HepG2 (cell line): Measurements from ENCODE around the gene CCL22. TPM values are rescaled to one million over a fixed set of nuclear protein-coding genes. Genes with fewer than 3 reads are reported as not detected.

ENCODE experiments used
- ATAC-seq: fragments of 200-7000 bp; cut with Tn5 transposase; 3 replicates; pipeline ENCODE4 v1.9.1; 2020; ENCODE audit warnings: mild to moderate bottlenecking, moderate library complexity
- BruUV-seq: library from RNA; stranded (reverse); fragments of 400-500 nt; replicated peaks from 2 replicates; lab custom pipeline; 2021; lab: Mats Ljungman, UMichigan
- CTCF ChIA-PET: fragments of 300-600 bp; formaldehyde crosslinking; extraction: SDS; loops from one replicate; lab custom pipeline; 2021; ENCODE audit warnings: low total read pairs, inconsistent platforms, low intra/inter-chr PET ratio; lab: Yijun Ruan, JAX
- POLR2A ChIA-PET: fragments of 350-600 bp; sonication (Branson Sonifier 250); formaldehyde crosslinking; loops from one replicate; lab custom pipeline; 2020; ENCODE audit warnings: antibody characterized with exemption, inconsistent platforms; lab: Yijun Ruan, JAX
- DNase-seq: peaks from one replicate; pipeline ENCODE4 v3.0.0-alpha.2; 2015; ENCODE audit warnings: low spot score
- FAIRE-seq: peaks from 3 replicates; lab custom pipeline; 2011; peaks lifted over from hg19 to GRCh38; lab: Jason Lieb, UNC
- H2AFZ ChIP-seq: one replicate; pipeline ENCODE4 v1.6.1; 2011; ENCODE audit warnings: low read length, inconsistent platforms
- H3K27ac ChIP-seq: fragments of 300-600 bp; 3 replicates; pipeline ENCODE4 v1.8.0; 2011; ENCODE audit warnings: mixed run types, mild to moderate bottlenecking, mixed read lengths, low read length, inconsistent platforms; ENCODE audit not compliant: insufficient read depth; ENCODE audit errors: extremely low read length
- H3K27me3 ChIP-seq, 2 experiments: fragments of 200-600 bp in 1 of 2; 2 replicates in 1 of 2; 3 replicates in 1 of 2; pipeline versions ENCODE4 v1.6.0 to v1.8.0; 2011; ENCODE audit warnings: low read length in 2 of 2, mild to moderate bottlenecking in 2 of 2, moderate library complexity in 2 of 2, inconsistent platforms in 1 of 2; ENCODE audit not compliant: insufficient read depth in 2 of 2, control insufficient read depth in 1 of 2
- H3K36me3 ChIP-seq, 2 experiments: fragments of 200-600 bp in 1 of 2; replicated peaks in 1 of 2; 2 replicates in 1 of 2; 3 replicates in 1 of 2; pipeline versions ENCODE4 v1.5.1 to v1.8.0; 2011; ENCODE audit warnings: low read length in 2 of 2, inconsistent platforms in 1 of 2; ENCODE audit not compliant: insufficient read depth in 2 of 2, control insufficient read depth in 1 of 2
- H3K4me1 ChIP-seq: 2 replicates; pipeline ENCODE4 v1.5.1; 2012; ENCODE audit warnings: low read length, inconsistent platforms; ENCODE audit not compliant: insufficient read depth
- H3K4me2 ChIP-seq: 2 replicates; pipeline ENCODE4 v1.6.0; 2011; ENCODE audit warnings: low read depth, low read length, inconsistent platforms
- H3K4me3 ChIP-seq, 3 experiments: fragments of 200-600 bp in 1 of 3; sonication (generic), shearing (Covaris generic) in 1 of 3; replicated peaks in 1 of 3; 2 replicates each; pipeline ENCODE4 v1.5.1; 2011 to 2016; ENCODE audit warnings: low read length in 3 of 3, inconsistent platforms in 2 of 3, low read depth in 2 of 3, mild to moderate bottlenecking in 2 of 3, control low read depth in 1 of 3, mixed read lengths in 1 of 3; ENCODE audit not compliant: insufficient read depth in 1 of 3
- H3K79me2 ChIP-seq: one replicate; pipeline ENCODE4 v1.6.1; 2011; ENCODE audit warnings: low read length, inconsistent platforms; ENCODE audit not compliant: insufficient read depth
- H3K9ac ChIP-seq: 2 replicates; pipeline ENCODE4 v1.6.0; 2011; ENCODE audit warnings: mild to moderate bottlenecking, low read depth, low read length, inconsistent platforms; ENCODE audit not compliant: insufficient read depth
- H3K9me3 ChIP-seq: 2 replicates; pipeline ENCODE4 v1.5.1; 2012; ENCODE audit warnings: mild to moderate bottlenecking, low read length
- H4K20me1 ChIP-seq: 2 replicates; pipeline ENCODE4 v1.6.0; 2011; ENCODE audit warnings: inconsistent platforms, mild to moderate bottlenecking, low read length, moderate library complexity; ENCODE audit not compliant: insufficient read depth
- CENPX ChIP-seq: sonication (generic); formaldehyde crosslinking; IDR thresholded peaks from 2 replicates; pipeline ENCODE4 v1.9.0; 2021; ENCODE audit warnings: mild to moderate bottlenecking, missing genetic modification reagents, moderate library complexity
- ELF4 ChIP-seq: sonication (generic); formaldehyde crosslinking; IDR thresholded peaks from 2 replicates; pipeline ENCODE4 v1.5.0; 2020; ENCODE audit warnings: missing genetic modification reagents, mild to moderate bottlenecking, moderate library complexity, borderline replicate concordance
- FLYWCH1 ChIP-seq: sonication (generic); formaldehyde crosslinking; IDR thresholded peaks from 2 replicates; pipeline ENCODE4 v1.8.1; 2023; ENCODE audit warnings: mild to moderate bottlenecking, missing genetic modification reagents
- GATAD1 ChIP-seq: IDR thresholded peaks from 2 replicates; pipeline ENCODE4 v1.6.1; 2016; ENCODE audit warnings: missing genetic modification reagents, missing compliant biosample characterization
- MED1 ChIP-seq: sonication (generic); formaldehyde crosslinking; IDR thresholded peaks from 2 replicates; pipeline ENCODE4 v1.4.0; 2020; ENCODE audit warnings: missing genetic modification reagents
- MYNN ChIP-seq: sonication (generic); formaldehyde crosslinking; IDR thresholded peaks from 2 replicates; pipeline ENCODE4 v1.4.0; 2020; ENCODE audit warnings: mild to moderate bottlenecking, low read depth, missing genetic modification reagents
- NFKB2 ChIP-seq: sonication (generic); formaldehyde crosslinking; IDR thresholded peaks from 2 replicates; pipeline ENCODE4 v1.4.0; 2020; ENCODE audit warnings: missing genetic modification reagents, borderline replicate concordance
- NFKBIZ ChIP-seq: IDR thresholded peaks from 2 replicates; pipeline ENCODE4 v1.6.1; 2018; ENCODE audit warnings: missing genetic modification reagents, missing compliant biosample characterization
- SIN3B ChIP-seq: fragments of 150-350 bp; IDR thresholded peaks from 2 replicates; pipeline ENCODE4 v1.6.1; 2014; ENCODE audit warnings: low read length
- SPEN ChIP-seq: sonication (generic); formaldehyde crosslinking; IDR thresholded peaks from 2 replicates; pipeline ENCODE4 v1.5.1; 2020; ENCODE audit warnings: low read depth, mild to moderate bottlenecking, missing genetic modification reagents
- U2AF1 ChIP-seq: fragments of 200-400 bp; formaldehyde crosslinking; optimal IDR thresholded peaks from 2 replicates; pipeline ENCODE3; 2017; ENCODE audit warnings: mild to moderate bottlenecking, low read depth, low read length
- U2AF2 ChIP-seq: fragments of 200-400 bp; formaldehyde crosslinking; IDR thresholded peaks from 2 replicates; pipeline ENCODE4 v1.6.1; 2017; ENCODE audit warnings: low read depth, mild to moderate bottlenecking, low read length
- ZNF556 ChIP-seq: sonication (generic); formaldehyde crosslinking; IDR thresholded peaks from 2 replicates; pipeline ENCODE4 v1.4.0; 2020; ENCODE audit warnings: mild to moderate bottlenecking, missing genetic modification reagents, borderline replicate concordance
- ZZZ3 ChIP-seq: sonication (generic); formaldehyde crosslinking; IDR thresholded peaks from 2 replicates; pipeline ENCODE4 v1.4.0; 2020; ENCODE audit warnings: missing genetic modification reagents, mild to moderate bottlenecking, borderline replicate concordance
- WGBS: methylation state at CpG from one replicate; pipeline ENCODE4 v1.1.6; 2017; ENCODE audit warnings: low lambda C conversion rate; 5-methylcytosine and 5-hydroxymethylcytosine counted together
- in situ Hi-C: cut with HindIII; loops from 2 replicates; pipeline ENCODE4 v1.10.0; 2017; ENCODE audit warnings: low pct_unique_long_range_greater_than_20kb; ENCODE audit not compliant: extremely low pct_ligation_motif_present
- intact Hi-C: fragments of 100-400 bp; cut with micrococcal nuclease; formaldehyde crosslinking; loops from one replicate; pipeline ENCODE4 v1.10.0; 2022; ENCODE audit not compliant: unreplicated experiment
- polyA plus RNA-seq, 8 experiments: library from polyadenylated mRNA; depleted of rRNA in 3 of 8; stranded (reverse) in 7 of 8; unstranded in 1 of 8; fragments of >200 nt; fragmentation: Illumina TruSeq in 4 of 8; extraction: Trizol in 4 of 8; gene quantifications; 2 replicates each; pipeline versions ENCODE4 v1.2.1 to v1.2.3, GENCODE V29; 2011 to 2016; ENCODE audit warnings: low read depth in 4 of 8, missing spikeins in 1 of 8, mixed read lengths in 1 of 8; ENCODE audit not compliant: insufficient read depth in 1 of 8
- total RNA-seq, 5 experiments: library from RNA; depleted of rRNA; stranded (reverse); fragments of >200 nt; fragmentation: Illumina TruSeq; extraction: Trizol; gene quantifications; 2 replicates each; pipeline ENCODE4 v1.2.3, GENCODE V29; 2016; ENCODE audit warnings: low read depth in 1 of 5
- TF ChIP-seq, protein P1 (sequence below): sonication (generic); formaldehyde crosslinking; IDR thresholded peaks from 2 replicates; pipeline ENCODE4 v1.8.1; 2023; ENCODE audit warnings: mild to moderate bottlenecking, missing genetic modification reagents
- TF ChIP-seq, protein P2 (sequence below): fragments of 450-650 bp; IDR thresholded peaks from 2 replicates; pipeline ENCODE4 v1.6.1; 2017
- TF ChIP-seq, protein P3 (sequence below): sonication (generic); formaldehyde crosslinking; IDR thresholded peaks from 2 replicates; pipeline ENCODE4 v1.5.1; 2020; ENCODE audit warnings: missing genetic modification reagents, mild to moderate bottlenecking, borderline replicate concordance

Gene CCL22
- total and polyA plus RNA-seq, 2 of the 13 experiments (the other 11 are each of a cell fraction or from before 2014, with no cell fraction given), result not detected

DNA sequence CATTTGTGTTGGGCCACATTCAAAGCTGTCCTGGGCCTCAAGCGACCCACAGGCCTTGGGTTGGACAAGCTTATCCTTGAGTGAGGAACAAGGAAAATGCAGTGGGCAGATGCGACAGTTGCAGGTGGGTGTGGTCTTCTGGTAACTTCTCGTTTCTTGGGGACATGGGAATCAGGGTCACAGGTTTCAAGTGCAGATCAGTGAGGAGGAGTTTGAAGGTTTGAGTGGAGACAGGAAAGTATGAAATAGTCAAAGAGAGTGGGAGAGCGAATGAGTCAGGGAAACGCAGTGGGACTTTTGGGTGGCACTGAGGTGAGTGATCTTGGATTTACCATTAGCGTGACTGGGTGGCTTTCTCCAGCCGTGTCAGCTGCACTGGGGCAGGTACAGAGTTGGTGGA is 15.4 kb upstream of the CCL22 start:
- no TSS peak for BruUV-seq
- intact Hi-C loops, result no loop called here
- Histone ChIP-seq H3K79me2 (no peaks in the 10 kb centered on the region), H2AFZ (no peak overlapping the region), H3K36me3 (no peaks in the 10 kb centered on the region), H3K4me2 (no peak overlapping the region), H3K27ac (no peak overlapping the region), H3K27me3 (peaks cover 2 to 18% of the 10 kb centered on the region in 2 experiments; a peak in 3 of 5 replicates), H3K9ac (no peak overlapping the region), H4K20me1 (no peaks in the 10 kb centered on the region), H3K4me3 (no peak overlapping the region), H3K4me1 (peaks cover 40% of the 10 kb centered on the region), H3K9me3 (no peaks in the 10 kb centered on the region)
- no peak for ATAC-seq
- WGBS, result 51% methylated on average over 7 of the region's 7 CpGs
- POLR2A ChIA-PET, result interaction anchor here (1.8 kb wide), 2 partner anchors 29 to 30 kb away, joined by 9 to 14 read pairs; partner anchors contain the start of gene CX3CL1
- CTCF ChIA-PET, result no interaction called here
- TF ChIP-seq GATAD1, result no peak
- TF ChIP-seq, protein P1, sequence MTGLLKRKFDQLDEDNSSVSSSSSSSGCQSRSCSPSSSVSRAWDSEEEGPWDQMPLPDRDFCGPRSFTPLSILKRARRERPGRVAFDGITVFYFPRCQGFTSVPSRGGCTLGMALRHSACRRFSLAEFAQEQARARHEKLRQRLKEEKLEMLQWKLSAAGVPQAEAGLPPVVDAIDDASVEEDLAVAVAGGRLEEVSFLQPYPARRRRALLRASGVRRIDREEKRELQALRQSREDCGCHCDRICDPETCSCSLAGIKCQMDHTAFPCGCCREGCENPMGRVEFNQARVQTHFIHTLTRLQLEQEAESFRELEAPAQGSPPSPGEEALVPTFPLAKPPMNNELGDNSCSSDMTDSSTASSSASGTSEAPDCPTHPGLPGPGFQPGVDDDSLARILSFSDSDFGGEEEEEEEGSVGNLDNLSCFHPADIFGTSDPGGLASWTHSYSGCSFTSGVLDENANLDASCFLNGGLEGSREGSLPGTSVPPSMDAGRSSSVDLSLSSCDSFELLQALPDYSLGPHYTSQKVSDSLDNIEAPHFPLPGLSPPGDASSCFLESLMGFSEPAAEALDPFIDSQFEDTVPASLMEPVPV (CRISPR knock-in tag), result no peak
- TF ChIP-seq U2AF1, result no peak
- TF ChIP-seq NFKBIZ (CRISPR knock-in tag), result no peak
- TF ChIP-seq ZNF556 (CRISPR knock-in tag), result no peak
- no peak for TF ChIP-seq U2AF2
- TF ChIP-seq, protein P2, sequence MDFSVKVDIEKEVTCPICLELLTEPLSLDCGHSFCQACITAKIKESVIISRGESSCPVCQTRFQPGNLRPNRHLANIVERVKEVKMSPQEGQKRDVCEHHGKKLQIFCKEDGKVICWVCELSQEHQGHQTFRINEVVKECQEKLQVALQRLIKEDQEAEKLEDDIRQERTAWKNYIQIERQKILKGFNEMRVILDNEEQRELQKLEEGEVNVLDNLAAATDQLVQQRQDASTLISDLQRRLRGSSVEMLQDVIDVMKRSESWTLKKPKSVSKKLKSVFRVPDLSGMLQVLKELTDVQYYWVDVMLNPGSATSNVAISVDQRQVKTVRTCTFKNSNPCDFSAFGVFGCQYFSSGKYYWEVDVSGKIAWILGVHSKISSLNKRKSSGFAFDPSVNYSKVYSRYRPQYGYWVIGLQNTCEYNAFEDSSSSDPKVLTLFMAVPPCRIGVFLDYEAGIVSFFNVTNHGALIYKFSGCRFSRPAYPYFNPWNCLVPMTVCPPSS, result no peak
- TF ChIP-seq CENPX (CRISPR knock-in tag), result no peak
- no peak for TF ChIP-seq FLYWCH1 (CRISPR knock-in tag)
- TF ChIP-seq NFKB2, result no peak
- no peak for TF ChIP-seq ZZZ3 (CRISPR knock-in tag)
- no peak for TF ChIP-seq MYNN (CRISPR knock-in tag)
- no peak for TF ChIP-seq MED1
- TF ChIP-seq, protein P3, sequence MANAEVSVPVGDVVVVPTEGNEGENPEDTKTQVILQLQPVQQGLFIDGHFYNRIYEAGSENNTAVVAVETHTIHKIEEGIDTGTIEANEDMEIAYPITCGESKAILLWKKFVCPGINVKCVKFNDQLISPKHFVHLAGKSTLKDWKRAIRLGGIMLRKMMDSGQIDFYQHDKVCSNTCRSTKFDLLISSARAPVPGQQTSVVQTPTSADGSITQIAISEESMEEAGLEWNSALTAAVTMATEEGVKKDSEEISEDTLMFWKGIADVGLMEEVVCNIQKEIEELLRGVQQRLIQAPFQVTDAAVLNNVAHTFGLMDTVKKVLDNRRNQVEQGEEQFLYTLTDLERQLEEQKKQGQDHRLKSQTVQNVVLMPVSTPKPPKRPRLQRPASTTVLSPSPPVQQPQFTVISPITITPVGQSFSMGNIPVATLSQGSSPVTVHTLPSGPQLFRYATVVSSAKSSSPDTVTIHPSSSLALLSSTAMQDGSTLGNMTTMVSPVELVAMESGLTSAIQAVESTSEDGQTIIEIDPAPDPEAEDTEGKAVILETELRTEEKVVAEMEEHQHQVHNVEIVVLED (CRISPR knock-in tag), result no peak
- TF ChIP-seq SIN3B, result no peak
- no peak for TF ChIP-seq SPEN
- TF ChIP-seq ELF4 (CRISPR knock-in tag), result no peak
- in situ Hi-C loops, result no loop called here
- no peak for DNase-seq
- no peak for FAIRE-seq
